Daoy (cell line): Measurements from ENCODE around the gene COL15A1. TPM values are rescaled to one million over a fixed set of nuclear protein-coding genes. Genes with fewer than 3 reads are reported as not detected.
"Not testable (repeated sequence)": the region's sequence is repeated elsewhere in the genome, so short reads cannot be mapped to it uniquely, and the experiment has no call there.

Experiments used
- DNase-seq: peaks from one replicate; pipeline ENCODE4 v3.0.0-alpha.2; 2015; ENCODE audit warnings: low read depth
- total RNA-seq: library from RNA; depleted of rRNA; stranded (reverse); fragments of >200 nt; shearing (Covaris generic); gene quantifications from 2 replicates; pipeline ENCODE4 v1.2.3, GENCODE V29; 2014; rRNA removed

Gene COL15A1
- total RNA-seq = 0.74 and 0.86 TPM in 2 replicates

DNA sequence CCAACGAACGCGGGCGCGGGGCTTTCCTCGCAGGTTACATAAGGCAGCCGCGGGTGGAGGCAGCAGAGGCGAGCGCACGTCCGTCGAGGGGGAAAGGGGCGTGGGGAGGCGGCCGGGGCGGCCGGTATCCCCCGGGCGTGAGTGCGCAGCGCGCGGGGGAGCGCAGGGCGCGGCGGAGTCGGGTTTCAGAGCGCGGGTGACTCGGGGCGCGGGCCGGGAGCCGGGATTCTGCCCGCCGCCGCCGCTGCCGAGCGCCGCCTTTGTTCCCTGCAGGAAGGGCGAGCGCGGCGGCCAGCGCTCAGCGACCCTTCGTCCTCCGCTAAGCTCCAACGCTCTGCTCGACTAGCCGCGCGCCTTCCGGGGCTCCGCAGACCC, at the start of gene COL15A1:
Gene COL15A1, plus strand, starts transcription at position 226 of the 375 bp plus-strand sequence. CDS start 155 bp downstream, outside the sequence.
- peak; percentile 46 for DNase-seq

DNA sequence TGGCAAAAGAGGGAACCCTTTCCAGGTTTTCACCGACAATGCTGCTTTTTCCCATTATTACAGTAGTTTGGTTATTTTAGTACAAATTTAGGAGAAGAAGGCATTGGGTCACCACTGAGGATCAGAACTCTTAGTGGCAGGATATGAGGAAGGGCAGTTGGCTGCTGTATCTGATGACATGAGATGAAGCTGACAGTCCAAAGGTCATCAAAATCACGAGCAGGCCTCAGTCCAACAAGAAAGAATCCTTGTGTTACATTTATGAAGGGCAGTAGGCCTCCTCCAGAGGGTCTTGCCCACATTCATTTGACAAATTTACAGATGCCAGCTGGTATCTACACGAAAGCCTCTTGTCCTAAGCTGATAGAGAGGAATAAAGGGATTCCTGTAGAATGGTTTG, 49.5 kb upstream of the COL15A1 start:
- no peak for DNase-seq

DNA sequence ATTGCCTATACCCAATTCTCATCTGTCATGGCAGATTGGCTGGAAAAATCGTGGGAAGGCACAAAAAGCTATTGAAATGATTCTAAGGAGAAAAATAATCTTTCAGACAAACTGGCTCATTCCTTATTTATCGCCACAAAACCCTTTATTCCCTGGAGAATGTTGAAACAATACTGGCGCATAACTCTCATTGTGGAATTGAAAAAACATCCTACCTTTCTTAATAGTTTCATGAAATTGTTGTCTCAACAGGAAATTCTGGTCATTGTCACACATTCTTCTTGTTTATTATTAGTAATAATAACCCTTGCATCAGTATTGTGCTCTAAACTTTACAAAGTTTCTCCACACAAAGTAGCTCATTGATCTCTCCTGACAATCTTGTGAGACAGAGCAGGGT, 48.9 kb upstream of the COL15A1 start:
- DNase-seq = no peak

DNA sequence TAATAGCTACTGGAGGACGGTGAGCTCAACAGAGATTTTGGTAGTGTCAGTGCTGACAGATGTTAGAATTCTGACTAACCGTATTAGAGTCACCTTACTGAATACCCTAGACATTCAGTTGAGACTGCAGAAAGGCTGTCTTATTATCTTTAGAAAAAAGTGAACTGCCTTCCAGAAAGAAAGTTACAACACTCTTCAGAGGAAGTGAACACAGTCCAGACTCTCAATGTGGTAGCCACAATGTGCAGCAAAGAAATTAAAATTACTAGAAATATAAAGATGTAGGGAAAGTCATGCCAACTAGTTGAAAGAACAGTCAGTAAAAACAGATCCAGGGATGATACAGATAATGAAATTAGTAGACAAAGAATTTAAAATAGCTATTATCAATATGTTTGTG, 47.1 kb upstream of the COL15A1 start:
- no peak for DNase-seq

DNA sequence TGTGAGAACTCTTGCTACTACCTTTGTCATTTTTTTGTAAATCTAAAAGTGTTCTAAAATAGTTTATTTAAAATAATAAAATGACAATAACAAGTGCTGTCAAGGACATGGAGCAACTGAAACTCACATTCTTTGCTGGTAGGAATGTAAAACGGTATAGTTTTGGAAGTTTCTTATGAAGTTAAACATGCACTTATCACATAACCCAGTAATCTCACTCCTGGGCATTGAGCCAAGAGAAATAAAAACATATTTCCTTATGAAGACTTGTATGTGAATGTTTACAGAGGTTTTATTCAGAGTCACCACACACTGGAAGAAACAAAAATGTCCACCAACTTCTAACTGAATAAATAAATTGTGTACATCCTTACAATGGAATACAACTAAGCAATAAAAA, 46.0 kb upstream of the COL15A1 start:
- DNase-seq = no peak

DNA sequence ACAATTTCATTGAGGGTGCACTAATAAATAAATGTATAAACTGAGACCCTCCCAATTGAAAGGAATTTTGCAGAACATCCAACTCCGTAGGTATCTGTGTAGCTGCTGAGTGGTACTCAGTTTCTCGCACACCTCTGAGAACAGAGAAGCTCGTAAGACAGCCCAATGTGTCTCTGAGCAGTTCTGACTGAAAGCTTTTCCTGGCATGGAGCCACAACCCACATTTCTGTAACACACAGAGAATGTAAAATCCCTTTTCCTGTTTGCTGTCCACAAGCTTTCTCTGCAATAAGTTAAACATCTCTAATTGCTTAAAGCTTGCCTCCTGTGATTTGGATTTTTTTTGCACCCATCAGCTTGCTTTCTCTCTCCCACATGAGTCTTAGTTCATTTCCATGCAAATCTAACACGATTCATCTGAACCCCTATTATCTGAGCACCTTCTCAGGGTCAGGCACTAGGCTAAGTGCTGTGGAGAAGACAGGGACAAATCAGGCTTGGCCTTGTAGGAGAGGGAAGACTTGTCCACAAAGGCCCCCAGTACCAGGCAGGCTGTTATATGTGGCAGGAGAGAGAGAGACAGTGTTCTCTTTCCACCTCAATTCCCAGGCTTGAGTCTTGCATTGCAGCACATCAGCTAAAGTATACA, 44.2 kb upstream of the COL15A1 start:
- peak; percentile 90 for DNase-seq

DNA sequence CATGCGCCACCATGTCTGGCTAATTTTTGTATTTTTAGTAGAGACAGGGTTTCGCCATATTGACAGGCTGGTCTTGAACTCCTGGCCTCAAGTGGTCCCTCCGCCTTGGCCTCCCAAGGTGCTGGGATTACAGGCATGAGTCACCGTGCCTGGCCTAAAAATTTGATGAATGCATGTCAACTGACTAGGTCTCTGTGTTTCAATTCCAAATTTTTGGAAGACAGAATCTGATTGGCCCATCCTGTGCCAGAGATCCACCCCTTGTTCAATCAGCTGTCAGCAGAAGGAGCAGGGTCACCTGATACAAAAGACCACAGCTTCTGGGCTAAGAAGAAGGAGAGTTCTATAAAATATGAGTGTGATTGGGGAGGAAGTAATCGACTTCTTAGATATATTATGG, 43.5 kb upstream of the COL15A1 start:
- no peak for DNase-seq

DNA sequence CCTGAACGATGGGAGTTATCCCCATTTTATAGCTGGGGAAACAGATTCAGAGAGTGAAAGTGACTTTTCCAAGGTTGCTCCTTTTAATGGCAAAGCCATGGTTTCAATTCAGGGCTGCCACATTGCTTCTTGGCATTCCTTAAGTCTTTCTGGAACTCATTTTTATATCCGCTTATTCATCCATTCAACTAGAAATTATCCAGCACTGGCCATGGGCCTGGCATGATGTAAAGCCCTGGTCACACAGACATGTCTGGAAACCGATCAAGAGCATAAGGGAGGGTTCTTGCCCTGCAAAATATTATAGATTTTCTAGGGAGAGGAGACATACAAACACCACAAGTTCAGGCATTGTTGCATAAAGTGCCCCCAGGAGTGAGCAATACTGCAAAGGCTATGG, 43.0 kb upstream of the COL15A1 start:
- no peak for DNase-seq

DNA sequence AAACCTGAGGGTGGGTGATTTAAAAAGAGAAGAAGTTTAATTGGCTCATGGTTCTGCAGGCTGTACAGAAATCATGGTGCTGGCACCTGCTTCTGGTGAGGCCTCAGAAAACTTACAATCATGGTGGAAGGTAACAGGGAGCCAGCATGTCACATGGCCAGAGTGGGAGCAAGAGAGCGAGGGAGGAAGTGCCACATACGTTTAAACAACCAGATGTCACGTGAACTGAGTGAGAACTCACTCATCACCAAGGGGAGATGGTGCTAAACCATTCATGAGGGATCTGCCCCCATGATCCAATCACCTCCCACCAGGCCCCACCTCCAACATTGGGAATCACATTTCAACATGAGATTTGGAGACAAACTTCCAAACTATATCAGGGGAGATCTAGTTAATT, 41.9 kb upstream of the COL15A1 start:
- not testable (repeated sequence) for DNase-seq

DNA sequence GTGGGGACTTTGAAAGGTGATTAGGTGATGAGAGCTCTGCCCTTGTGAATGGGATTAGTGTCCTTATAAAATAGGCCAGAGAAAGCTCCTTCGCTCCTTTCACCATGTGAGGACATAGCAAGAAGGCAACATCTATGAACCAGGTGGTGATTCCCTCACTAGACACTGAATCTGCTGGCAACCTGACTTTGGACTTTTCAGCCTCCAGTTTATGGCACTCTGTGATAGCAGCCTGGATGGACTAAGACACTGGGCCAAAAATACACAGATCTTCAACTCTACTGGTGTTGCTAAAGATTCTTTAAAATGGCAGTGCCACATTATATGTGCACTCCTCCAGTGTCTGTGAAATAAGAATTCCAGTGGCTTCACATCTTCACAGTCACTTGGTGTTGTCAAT, 41.2 kb upstream of the COL15A1 start:
- no peak for DNase-seq

DNA sequence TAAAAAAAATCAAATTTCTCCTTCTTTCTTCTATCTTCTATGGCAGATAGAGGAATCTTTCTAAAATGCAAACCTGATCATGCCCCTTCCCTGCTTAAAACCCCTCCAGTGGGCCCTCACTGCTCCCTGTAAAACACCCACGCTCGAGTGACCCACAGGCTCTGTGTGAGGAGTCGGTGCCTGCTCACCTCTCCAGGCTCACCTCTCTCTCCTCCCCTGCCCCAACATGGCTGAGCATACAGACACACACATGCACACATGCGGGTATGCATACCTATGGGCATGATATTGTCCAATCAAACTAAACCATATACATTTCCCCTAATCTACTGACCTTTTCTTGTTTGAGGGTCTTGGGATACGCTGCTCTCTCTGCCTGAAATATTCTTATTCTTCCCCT, 40.8 kb upstream of the COL15A1 start:
- no peak for DNase-seq

DNA sequence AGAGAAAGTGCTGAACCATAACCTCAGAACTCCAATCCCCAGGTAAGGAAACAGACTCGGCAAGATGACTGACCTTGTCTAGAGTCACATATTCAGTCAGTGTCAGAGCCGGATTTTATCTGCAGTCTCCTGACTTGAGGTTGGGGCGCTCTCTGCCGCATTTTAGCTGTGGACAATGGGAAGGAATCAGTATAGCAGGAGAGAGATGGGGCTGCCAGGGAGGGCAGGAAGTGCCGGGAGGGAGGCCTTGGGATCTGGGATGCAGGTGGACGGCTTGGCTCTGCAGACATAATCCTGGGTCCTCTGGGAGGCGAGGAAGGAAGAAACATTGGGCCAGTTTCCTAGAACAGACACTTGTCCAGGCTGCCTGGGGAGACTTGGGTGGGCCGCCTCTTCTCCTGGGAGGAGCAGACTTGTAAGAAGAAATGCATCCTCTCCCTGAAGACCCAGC, 39.7 kb upstream of the COL15A1 start:
- DNase-seq = no peak

DNA sequence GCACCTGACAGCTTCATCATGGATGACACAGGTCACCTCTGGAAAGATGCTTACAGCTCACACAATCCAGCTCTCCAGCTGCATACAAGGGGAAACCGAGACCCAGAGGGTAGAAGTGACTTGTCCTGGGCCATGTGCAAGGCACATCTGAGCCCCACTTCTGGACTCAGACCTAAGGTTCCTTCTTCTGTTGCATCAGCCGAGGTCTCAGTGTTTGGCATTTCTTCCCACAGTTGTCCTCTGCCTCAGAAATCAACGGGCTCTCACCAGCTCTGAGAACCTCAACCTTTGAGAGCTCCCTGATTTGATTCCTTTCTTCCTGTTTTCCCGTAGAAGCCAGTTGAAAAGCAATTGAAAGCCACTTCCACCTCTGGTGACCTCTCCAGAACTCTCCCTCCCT, 38.7 kb upstream of the COL15A1 start:
- no peak for DNase-seq

DNA sequence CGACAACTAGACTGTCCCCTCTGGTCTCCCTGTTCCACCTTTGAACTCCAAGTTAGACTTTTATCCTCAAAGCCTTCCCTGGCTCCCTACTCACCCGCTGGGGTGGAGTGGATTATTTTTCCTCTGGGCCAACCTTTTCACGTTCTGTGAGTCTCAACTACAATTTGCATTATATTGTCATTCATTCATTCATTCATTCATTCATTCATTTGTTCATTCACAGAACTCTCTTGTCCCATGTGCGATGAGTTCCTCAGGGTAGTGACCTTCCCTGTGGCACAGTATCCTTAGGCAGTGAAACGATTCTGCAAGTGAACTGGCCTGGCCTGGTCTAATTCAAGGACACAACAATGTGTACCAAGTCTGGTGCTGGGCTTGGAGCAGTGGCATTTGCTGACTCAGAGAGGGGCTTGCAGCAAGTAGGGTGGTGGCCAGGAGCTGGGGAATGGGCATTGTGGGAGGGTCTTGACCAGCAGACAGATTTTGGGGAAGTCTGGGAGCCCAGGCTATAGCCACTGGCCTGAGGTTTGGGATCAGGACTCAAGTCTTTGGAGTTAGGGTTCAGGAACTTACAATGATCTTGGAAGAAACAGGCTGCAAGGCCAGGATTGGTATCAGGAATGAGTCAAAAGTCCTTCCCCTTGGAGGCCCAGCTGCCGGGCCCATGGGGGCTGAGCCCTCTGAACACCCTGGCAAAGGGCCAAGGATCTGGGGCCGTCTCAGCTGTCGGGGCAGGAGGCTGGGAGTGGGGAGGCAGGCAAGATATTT, 37.2 kb upstream of the COL15A1 start:
- DNase-seq = peak; percentile 52

DNA sequence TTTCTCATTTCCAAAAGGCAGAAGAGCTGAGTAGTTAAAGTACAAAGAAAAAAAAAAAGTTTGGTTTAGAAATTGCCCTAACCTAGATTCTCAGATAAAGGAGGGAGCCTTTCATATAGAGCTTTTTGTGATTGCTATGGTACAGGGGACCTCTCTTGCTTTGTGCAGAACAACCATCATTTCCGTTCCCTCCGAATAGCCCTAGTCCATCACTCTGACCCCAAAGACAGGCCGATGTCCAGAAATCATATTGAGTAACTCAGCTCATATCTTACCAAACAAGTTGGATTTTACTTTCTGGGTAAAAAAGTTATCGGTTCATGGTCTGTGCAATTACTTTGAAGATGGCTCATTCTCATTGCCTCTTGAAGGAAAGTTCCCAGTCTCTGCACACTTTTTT, 36.7 kb upstream of the COL15A1 start:
- no peak for DNase-seq

DNA sequence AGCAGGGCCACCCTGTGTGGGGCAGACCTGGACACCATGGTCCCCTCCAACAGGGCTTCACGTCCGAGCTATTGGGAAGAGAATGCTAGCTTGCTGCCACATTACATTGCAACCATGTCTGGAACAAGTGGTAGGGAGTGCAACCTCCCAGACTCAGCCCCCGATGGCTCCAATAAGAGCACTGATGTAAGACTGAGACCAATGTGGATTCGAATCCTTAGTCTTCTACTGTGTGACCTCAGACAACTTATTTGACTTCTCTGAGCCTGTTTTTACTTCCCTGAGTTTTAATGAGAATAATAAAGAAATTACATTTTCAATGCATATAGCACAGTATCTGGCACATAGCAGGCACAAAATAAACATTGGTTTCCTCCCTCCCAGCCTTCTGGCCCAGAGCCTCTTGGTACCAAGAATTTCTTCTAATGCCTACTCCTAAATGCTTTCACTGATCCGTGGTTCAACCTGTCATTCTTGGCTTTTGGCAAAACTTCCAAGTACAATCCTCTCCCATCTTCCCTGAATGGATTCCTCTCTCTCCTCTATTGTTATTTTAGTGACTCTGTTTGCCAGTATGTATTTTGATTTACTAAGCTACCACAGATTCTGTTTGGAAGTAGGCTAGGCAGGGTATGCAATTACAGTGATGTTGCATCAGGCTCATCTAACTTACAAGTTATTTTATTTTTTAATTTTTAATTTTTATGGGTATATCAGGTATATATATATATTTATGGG, 34.6 kb upstream of the COL15A1 start:
- peak; percentile 59 for DNase-seq

DNA sequence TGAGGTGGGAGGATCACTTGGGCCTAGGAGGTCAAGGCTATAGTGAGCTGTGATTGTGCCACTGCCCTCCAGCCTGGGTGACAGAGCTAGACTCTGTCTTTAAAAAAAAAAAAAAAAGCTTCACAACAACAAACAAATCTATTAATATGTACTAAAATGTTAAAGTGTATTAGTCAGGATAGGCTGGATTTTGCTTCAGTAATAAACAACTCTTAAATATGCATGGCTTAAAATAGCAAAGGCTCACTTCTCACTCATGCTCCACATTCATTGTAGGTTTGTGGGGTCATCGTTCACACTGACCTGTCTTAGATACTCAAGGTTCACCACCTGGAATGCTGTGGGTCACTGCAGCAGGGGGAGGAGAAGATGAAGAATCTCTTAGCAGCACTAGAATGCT, 33.8 kb upstream of the COL15A1 start:
- no peak for DNase-seq

DNA sequence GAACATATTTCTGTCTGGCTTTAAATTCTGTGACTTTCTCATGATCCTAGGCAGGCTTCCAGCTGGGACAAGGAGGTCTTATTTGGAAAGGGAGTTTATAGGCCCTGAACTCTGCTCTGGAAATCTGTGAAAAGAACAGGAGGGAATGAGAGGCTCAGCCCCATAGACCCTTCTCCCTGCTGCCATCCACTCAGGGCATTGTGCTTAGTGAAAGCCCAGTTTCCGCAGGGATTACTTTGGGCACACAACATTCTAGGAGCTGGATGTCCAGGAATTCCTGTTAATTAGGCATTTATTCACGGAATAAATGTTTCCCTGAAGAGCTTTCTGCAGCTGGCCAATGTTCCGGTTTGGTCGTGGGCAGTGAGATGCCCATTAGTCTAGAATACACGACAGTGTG, 32.7 kb upstream of the COL15A1 start:
- DNase-seq = no peak

DNA sequence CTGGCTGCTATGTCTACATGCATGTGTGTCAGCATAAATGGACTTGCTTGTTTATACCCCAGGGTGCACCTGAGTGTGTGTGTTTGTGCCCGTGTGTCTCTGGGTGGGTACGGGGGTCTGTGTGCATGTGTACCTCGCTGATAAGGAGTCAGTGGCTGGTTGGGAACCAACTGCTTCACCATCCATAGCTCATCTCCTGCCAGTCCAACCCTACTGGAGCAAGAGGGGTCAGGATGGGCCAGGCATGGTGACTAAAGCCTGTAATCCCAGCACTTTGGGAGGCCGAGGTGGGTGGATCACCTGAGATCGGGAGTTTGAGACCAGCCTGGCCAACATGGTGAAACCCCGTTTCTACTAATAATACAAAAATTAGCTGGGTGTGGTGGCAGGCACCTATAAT, 32.0 kb upstream of the COL15A1 start:
- DNase-seq = not testable (repeated sequence)

DNA sequence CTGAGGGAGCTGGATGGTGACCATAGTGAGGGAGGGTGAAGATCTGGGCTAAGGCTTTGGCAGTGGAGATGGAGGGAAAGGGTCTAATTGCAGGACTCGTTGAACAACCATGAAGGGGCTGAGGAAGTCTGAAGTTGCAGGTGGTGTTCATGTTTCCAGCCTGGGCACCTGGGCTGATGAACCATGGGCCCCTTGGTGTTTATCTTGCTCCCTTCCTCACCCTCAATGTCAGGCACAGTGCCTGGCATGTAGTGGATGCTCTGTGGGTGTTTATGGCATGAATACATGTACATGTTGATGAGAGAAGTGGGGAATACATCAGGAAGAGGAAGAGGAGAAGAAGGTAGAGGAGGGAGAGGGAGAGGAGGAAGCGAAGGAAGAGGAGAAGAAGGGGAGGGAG, 31.3 kb upstream of the COL15A1 start:
- DNase-seq = no peak

DNA sequence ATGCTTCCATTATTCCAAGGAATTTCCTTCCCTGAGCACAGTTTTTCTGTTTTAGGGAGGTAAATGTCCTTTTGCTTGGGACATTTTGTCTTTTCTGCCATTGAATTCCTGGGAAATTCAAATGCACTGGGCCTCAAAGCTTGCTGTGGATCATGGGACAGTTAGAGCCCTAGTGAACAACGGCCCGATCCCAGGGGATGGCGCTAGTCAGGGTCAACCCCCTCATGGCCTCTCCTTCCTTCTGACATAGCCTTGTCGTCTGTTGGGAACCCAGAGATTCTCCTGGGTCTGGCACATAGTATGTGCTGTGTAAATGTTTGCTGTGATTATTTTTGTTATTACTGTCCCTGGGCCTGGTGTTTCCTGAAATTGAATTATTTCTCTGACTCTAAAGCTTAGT, 30.7 kb upstream of the COL15A1 start:
- DNase-seq = no peak

DNA sequence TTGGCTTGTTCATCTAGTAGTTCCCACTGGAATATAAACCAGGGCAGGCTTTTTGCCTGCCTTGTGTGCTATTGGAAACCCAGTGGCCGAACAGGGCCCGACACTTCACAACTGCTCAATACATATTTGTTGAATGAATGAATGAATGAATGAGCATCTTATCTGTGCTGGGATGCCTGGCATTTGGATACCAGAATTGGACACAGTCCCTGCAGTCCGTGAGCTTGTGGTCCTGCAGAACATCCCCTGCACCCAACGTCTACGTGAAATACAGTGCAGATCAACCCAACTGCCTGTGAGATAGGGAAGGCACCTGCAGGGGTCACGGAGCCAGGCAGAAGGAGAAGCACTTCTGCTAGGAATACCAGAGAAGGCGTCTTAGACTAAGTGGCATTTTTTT, 30.0 kb upstream of the COL15A1 start:
- no peak for DNase-seq

DNA sequence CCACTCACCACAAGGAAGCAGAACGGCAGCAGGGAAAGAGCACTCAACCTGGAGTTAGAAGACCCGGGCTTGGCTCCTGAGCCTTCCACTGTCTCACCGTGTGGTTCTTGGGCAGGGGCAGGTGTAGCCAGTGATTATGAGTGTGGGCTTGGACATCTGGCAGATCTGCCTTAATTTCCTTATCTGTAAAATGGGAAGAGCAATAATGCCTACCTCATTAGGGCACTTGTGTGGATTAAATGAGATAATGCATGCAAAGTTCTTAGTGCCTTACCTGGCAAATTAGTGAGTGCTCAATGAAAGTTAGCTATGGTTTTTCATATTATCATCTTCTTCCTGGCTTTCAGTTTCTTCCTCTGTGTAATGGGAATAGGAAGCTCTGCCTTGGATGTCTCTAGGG, 28.1 kb upstream of the COL15A1 start:
- no peak for DNase-seq
